IPS-NIHi7 (cell line): ENCODE data around the gene IQCH.
A peak's percentile ranks its signal among the peaks of the same experiment; 100 is the strongest.

ENCODE experiments used
- DNase-seq: peaks from one replicate; pipeline ENCODE4 v3.0.0; 2012; ENCODE audit warnings: mixed read lengths; ENCODE audit errors: extremely low spot score

IQCH gene

GRCh38 chr15:67501177-67501835 lies 246.7 kb downstream of the IQCH start:
- DNase-seq, result no peak

- no peak for DNase-seq
Measured at GRCh38 chr15:67501836-67502461, 247.4 kb downstream of the IQCH start.

- DNase-seq, result no peak
Measured at GRCh38 chr15:67504056-67504455, 249.5 kb downstream of the IQCH start.

- no peak for DNase-seq
Measured at GRCh38 chr15:67504796-67505195, 250.2 kb downstream of the IQCH start.

GRCh38 chr15:67505675-67506572 lies 251.3 kb downstream of the IQCH start:
- DNase-seq, result no peak

- no peak for DNase-seq
Measured at GRCh38 chr15:67506775-67507747, 252.5 kb downstream of the IQCH start.

GRCh38 chr15:67508407-67508806 lies 253.8 kb downstream of the IQCH start:
- DNase-seq, result no peak

- no peak for DNase-seq
Measured at GRCh38 chr15:67509918-67510317, 255.3 kb downstream of the IQCH start.

GRCh38 chr15:67510597-67511190 lies 256.1 kb downstream of the IQCH start:
- no peak for DNase-seq

GRCh38 chr15:67511606-67512005 lies 257.0 kb downstream of the IQCH start:
- DNase-seq, result no peak

- DNase-seq, result no peak
Measured at GRCh38 chr15:67512140-67512539, 257.6 kb downstream of the IQCH start.

- DNase-seq, result no peak
Measured at GRCh38 chr15:67512933-67513714, 258.5 kb downstream of the IQCH start.

GRCh38 chr15:67515090-67515489 lies 260.5 kb downstream of the IQCH start:
- no peak for DNase-seq

GRCh38 chr15:67515557-67515956 lies 261.0 kb downstream of the IQCH start:
- DNase-seq, result no peak

GRCh38 chr15:67520321-67521028 lies 265.9 kb downstream of the IQCH start:
- no peak for DNase-seq

- peak; percentile 83 for DNase-seq
Measured at GRCh38 chr15:67521029-67521782, 266.6 kb downstream of the IQCH start, which contains the start of gene C15orf61. Gene C15orf61, plus strand, starts transcription at chr15:67521131. Its CDS starts 118 bp downstream, at chr15:67521249.

- DNase-seq, result no peak
Measured at GRCh38 chr15:67521783-67522568, 267.4 kb downstream of the IQCH start.

- DNase-seq, result no peak
Measured at GRCh38 chr15:67523330-67523729, 268.7 kb downstream of the IQCH start.
